MM.1S (cell line): ENCODE data around the gene PLPPR2.

Experiments used
- DNase-seq: peaks from one replicate; pipeline ENCODE4 v3.0.0-alpha.2; 2015
- H2AFZ ChIP-seq: fragments of 300-600 bp; sonication (generic); 2 replicates; pipeline ENCODE4 v1.6.0; 2016; ENCODE audit warnings: antibody characterized with exemption, low read length
- H3F3A ChIP-seq: fragments of 300-600 bp; sonication (generic); 2 replicates; pipeline ENCODE4 v1.6.1; 2016; ENCODE audit warnings: mild to moderate bottlenecking, antibody characterized with exemption, low read length, moderate library complexity, mixed read lengths; ENCODE audit not compliant: insufficient read depth
- H3K27ac ChIP-seq: fragments of 300-600 bp; sonication (generic); 2 replicates; pipeline ENCODE4 v1.5.1; 2016; ENCODE audit warnings: mild to moderate bottlenecking, low read length
- H3K27me3 ChIP-seq: fragments of 300-600 bp; sonication (generic); replicated peaks from 2 replicates; pipeline ENCODE4 v1.6.0; 2016; ENCODE audit warnings: low read length; ENCODE audit not compliant: insufficient read depth
- H3K36me3 ChIP-seq: fragments of 300-600 bp; sonication (generic); replicated peaks from 2 replicates; pipeline ENCODE4 v1.6.1; 2016; ENCODE audit warnings: mild to moderate bottlenecking, low read length, mixed read lengths; ENCODE audit not compliant: insufficient read depth
- H3K4me1 ChIP-seq: fragments of 300-600 bp; sonication (generic); 2 replicates; pipeline ENCODE4 v1.6.1; 2016; ENCODE audit warnings: low read length, mixed read lengths
- H3K4me2 ChIP-seq: fragments of 300-600 bp; sonication (generic); 2 replicates; pipeline ENCODE4 v1.6.0; 2016; ENCODE audit warnings: low read depth, low read length
- H3K4me3 ChIP-seq: fragments of 300-600 bp; sonication (generic); 2 replicates; pipeline ENCODE4 v1.5.1; 2016; ENCODE audit warnings: low read length, mixed read lengths
- H3K79me2 ChIP-seq: fragments of 300-600 bp; sonication (generic); 2 replicates; pipeline ENCODE4 v1.6.1; 2016; ENCODE audit warnings: mixed run types, low read length, mixed read lengths
- H3K9ac ChIP-seq: fragments of 300-600 bp; sonication (generic); 2 replicates; pipeline ENCODE4 v1.6.1; 2016; ENCODE audit warnings: low read length, mixed read lengths
- H3K9me2 ChIP-seq: fragments of 300-600 bp; sonication (generic); replicated peaks from 2 replicates; pipeline ENCODE4 v1.6.1; 2016; ENCODE audit warnings: mild to moderate bottlenecking, low read length, mixed read lengths; ENCODE audit not compliant: insufficient read depth
- H3K9me3 ChIP-seq: fragments of 300-600 bp; sonication (generic); replicated peaks from 2 replicates; pipeline ENCODE4 v1.6.1; 2016; ENCODE audit warnings: mild to moderate bottlenecking, low read length, mixed read lengths; ENCODE audit not compliant: insufficient read depth
- H4K20me1 ChIP-seq: fragments of 300-600 bp; sonication (generic); 2 replicates; pipeline ENCODE4 v1.6.1; 2016; ENCODE audit warnings: mild to moderate bottlenecking, low read length, moderate library complexity, mixed read lengths; ENCODE audit not compliant: insufficient read depth
- CTCF ChIP-seq: fragments of 300-600 bp; sonication (generic); IDR thresholded peaks from 2 replicates; pipeline ENCODE4 v1.5.1; 2016; ENCODE audit warnings: antibody characterized with exemption, low read length, mixed read lengths
- EZH2 ChIP-seq: fragments of 300-600 bp; sonication (generic); optimal IDR thresholded peaks from 2 replicates; pipeline ENCODE3; 2017; ENCODE audit warnings: low read depth, mild to moderate bottlenecking, antibody characterized with exemption, low read length, mixed read lengths
- EZH2phosphoT487 ChIP-seq: fragments of 300-600 bp; sonication (generic); IDR thresholded peaks from 2 replicates; pipeline ENCODE4 v1.6.1; 2018; ENCODE audit warnings: antibody characterized with exemption, low read length

The PLPPR2 gene

DNA sequence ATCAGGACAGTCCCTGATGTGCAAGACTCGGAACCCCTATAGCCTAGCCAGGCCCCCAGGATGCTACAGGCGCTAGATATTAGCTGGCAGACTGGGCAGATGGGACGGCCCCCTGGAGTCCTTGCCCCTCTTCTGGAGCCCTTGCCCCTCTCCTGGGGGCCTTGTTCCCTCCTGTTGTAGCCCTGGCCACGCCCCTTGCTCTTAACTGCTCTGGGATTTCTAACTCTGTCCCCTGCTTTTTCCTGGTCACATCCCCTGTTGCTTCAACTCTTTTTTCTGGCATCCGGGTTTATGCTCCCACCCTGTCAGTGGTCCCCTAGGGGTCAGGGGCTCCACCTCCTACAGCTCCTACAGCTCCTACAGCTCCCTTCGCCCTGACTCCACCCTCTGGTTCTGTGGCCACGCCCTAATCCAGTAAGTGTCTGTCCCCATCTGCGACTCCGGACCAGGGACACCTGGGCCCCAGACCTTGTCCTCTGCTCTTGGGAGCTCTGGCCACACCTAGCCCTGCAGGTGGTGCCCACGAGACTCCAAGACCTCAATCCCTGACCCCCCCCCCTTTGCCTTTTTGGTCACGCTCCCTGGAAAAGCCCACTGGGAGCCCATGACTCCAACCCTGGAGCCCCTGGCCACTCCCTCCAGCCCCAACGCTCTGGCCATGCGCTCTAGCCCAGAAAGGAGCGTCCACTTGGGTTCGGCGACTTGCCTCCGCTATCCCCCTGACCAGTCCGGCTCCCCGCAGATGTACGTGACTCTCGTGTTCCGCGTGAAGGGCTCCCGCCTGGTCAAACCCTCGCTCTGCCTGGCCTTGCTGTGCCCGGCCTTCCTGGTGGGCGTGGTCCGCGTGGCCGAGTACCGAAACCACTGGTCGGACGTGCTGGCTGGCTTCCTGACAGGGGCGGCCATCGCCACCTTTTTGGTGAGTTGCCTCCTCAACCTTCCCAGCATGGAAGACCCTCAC, 6.8 kb downstream of the PLPPR2 start:
- H2AFZ ChIP-seq: no peak overlapping the region
- no peak for DNase-seq
- H4K20me1 ChIP-seq: no peaks in the 10 kb centered on the region
- TF ChIP-seq EZH2phosphoT487 (no peak), CTCF (no peak), EZH2 (no peak)
- H3K9ac ChIP-seq: no peak overlapping the region
- no peaks in the 10 kb centered on the region for H3K36me3 ChIP-seq
- no peaks in the 10 kb centered on the region for H3K9me3 ChIP-seq
- H3F3A ChIP-seq: no peaks in the 10 kb centered on the region
- no peak overlapping the region for H3K4me3 ChIP-seq
- H3K27me3 ChIP-seq: peaks cover 19% of the 10 kb centered on the region
- no peak overlapping the region for H3K27ac ChIP-seq
- H3K4me2 ChIP-seq: no peak overlapping the region
- no peaks in the 10 kb centered on the region for H3K4me1 ChIP-seq
- H3K79me2 ChIP-seq: no peaks in the 10 kb centered on the region
- no peaks in the 10 kb centered on the region for H3K9me2 ChIP-seq

DNA sequence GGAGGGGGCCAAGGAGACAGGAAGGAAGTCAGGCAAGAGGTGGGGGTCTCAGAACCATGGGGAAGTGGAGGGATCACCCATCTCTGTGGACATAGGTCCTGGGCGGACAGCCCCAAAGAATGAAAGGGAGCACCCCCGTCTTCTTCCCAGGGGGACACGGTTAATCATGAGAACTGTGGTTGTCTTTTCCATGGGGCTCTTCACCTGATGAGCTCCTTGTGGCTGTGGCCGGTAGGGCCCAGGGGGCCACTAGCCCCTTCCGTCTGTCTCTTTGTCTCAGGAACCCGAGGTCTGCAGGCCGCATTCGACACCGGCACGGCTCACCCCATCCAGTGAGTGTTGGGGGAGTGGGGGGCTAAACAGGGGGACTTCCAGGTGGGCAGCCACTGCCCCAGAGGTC, 8.6 kb downstream of the PLPPR2 start:
- DNase-seq: no peak
- no peaks in the 10 kb centered on the region for H3K79me2 ChIP-seq
- H2AFZ ChIP-seq: no peak overlapping the region
- no peak overlapping the region for H3K9ac ChIP-seq
- H3K4me3 ChIP-seq: no peak overlapping the region
- H3K9me3 ChIP-seq: no peaks in the 10 kb centered on the region
- H3K4me1 ChIP-seq: no peaks in the 10 kb centered on the region
- H3K27me3 ChIP-seq: peaks cover 7% of the 10 kb centered on the region; the same call in 1 of the 2 replicates
- no peaks in the 10 kb centered on the region for H3K9me2 ChIP-seq
- no peaks in the 10 kb centered on the region for H3F3A ChIP-seq
- H4K20me1 ChIP-seq: no peaks in the 10 kb centered on the region
- no peaks in the 10 kb centered on the region for H3K36me3 ChIP-seq
- TF ChIP-seq EZH2 (no peak), EZH2phosphoT487 (no peak), CTCF (no peak)
- H3K4me2 ChIP-seq: no peak overlapping the region
- H3K27ac ChIP-seq: no peak overlapping the region

DNA sequence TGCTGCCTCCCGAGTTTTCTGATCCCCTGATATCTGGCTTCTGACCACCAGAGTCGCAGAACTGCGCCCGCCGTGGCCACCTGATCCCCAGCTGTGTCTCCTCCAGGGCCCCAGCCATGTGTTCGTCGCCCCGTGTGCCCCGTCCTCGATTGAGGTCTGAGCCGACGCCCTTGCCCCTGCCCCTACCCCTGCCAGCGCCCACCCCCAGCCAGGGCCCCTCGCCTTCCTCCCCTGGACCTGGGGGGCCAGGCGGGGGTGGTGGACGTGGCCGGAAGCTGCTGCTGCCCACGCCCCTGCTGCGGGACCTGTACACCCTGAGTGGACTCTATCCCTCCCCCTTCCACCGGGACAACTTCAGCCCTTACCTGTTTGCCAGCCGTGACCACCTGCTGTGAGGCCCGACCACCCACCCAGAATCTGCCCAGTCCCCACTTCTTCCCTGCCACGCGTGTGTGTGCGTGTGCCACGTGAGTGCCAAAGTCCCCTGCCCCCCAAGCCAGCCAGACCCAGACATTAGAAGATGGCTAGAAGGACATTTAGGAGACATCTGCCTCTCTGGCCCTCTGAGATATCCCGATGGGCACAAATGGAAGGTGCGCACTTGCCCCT, 9.2 kb downstream of the PLPPR2 start:
- H2AFZ ChIP-seq: no peak overlapping the region
- H3K9me3 ChIP-seq: no peaks in the 10 kb centered on the region
- H3K36me3 ChIP-seq: no peaks in the 10 kb centered on the region
- H3K4me1 ChIP-seq: no peaks in the 10 kb centered on the region
- H4K20me1 ChIP-seq: no peaks in the 10 kb centered on the region
- H3K9ac ChIP-seq: no peak overlapping the region
- no peak overlapping the region for H3K4me3 ChIP-seq
- TF ChIP-seq EZH2phosphoT487: no peak
- no peak for TF ChIP-seq CTCF
- TF ChIP-seq EZH2: no peak
- no peaks in the 10 kb centered on the region for H3K79me2 ChIP-seq
- no peaks in the 10 kb centered on the region for H3F3A ChIP-seq
- DNase-seq: no peak
- no peak overlapping the region for H3K4me2 ChIP-seq
- no peaks in the 10 kb centered on the region for H3K9me2 ChIP-seq
- H3K27me3 ChIP-seq: peaks cover 2% of the 10 kb centered on the region; the same call in 1 of the 2 replicates
- no peak overlapping the region for H3K27ac ChIP-seq
